K562 (cell line): ENCODE measurements around the gene LAMP1.

Experiments used
- ADNP ChIP-seq: fragments of 200-800 bp; sonication (Bioruptor generic); IDR thresholded peaks from 2 replicates; pipeline ENCODE4 v1.6.1; 2016; ENCODE audit warnings: missing genetic modification characterization, missing compliant biosample characterization
- ETV6 ChIP-seq, 3 experiments: fragments of 150-350 bp in 1 of 3; sonication (generic) in 1 of 3; formaldehyde crosslinking in 1 of 3; IDR thresholded peaks; 2 replicates each; pipeline versions ENCODE4 v1.6.1 to v1.8.0; 2014 to 2022; ENCODE audit warnings: borderline replicate concordance in 2 of 3, low read depth in 2 of 3, antibody characterized with exemption in 1 of 3, low read length in 1 of 3, mild to moderate bottlenecking in 1 of 3, missing genetic modification reagents in 1 of 3
- EZH2 ChIP-seq: IDR thresholded peaks from 2 replicates; pipeline ENCODE4 v1.6.1; 2012; ENCODE audit warnings: low read depth, mild to moderate bottlenecking, inconsistent platforms, low read length, borderline replicate concordance
- FOS ChIP-seq: IDR thresholded peaks from 3 replicates; pipeline ENCODE4 v1.6.1; 2011; ENCODE audit not compliant: insufficient read length; ENCODE audit errors: extremely low read depth
- HCFC1 ChIP-seq: IDR thresholded peaks from 2 replicates; pipeline ENCODE4 v1.6.1; 2012; ENCODE audit warnings: low read depth, low read length, improper control_type of control experiment
- HDAC6 ChIP-seq: IDR thresholded peaks from 2 replicates; pipeline ENCODE4 v1.6.1; 2012; ENCODE audit warnings: low read depth, mild to moderate bottlenecking, control low read depth, inconsistent platforms, low read length, moderate library complexity
- TF ChIP-seq, protein P1 (sequence below), 3 experiments: IDR thresholded peaks in 2 of 3; conservative IDR thresholded peaks in 1 of 3; 2 replicates each; pipeline ENCODE4 v1.5.1; 2011 to 2012; ENCODE audit warnings: low read length in 3 of 3, mild to moderate bottlenecking in 3 of 3, control low read depth in 2 of 3, improper control_type of control experiment in 1 of 3, inconsistent platforms in 1 of 3, low read depth in 1 of 3, mixed read lengths in 1 of 3, moderate library complexity in 1 of 3; ENCODE audit not compliant: insufficient read depth in 2 of 3
- TF ChIP-seq, protein P2 (sequence below): sonication (generic); formaldehyde crosslinking; IDR thresholded peaks from 2 replicates; pipeline ENCODE4 v1.8.0; 2022; ENCODE audit warnings: mild to moderate bottlenecking, missing genetic modification reagents
- TF ChIP-seq, protein P3 (sequence below): sonication (generic); formaldehyde crosslinking; IDR thresholded peaks from 2 replicates; pipeline ENCODE4 v1.5.0; 2020; ENCODE audit warnings: missing genetic modification reagents
- TF ChIP-seq, protein P4 (sequence below), 2 experiments: fragments of 450-650 bp; IDR thresholded peaks; 2 replicates each; pipeline ENCODE4 v1.6.1; 2018; ENCODE audit warnings: mild to moderate bottlenecking in 2 of 2, low read depth in 1 of 2; ENCODE audit not compliant: partially characterized antibody in 2 of 2

DNA sequence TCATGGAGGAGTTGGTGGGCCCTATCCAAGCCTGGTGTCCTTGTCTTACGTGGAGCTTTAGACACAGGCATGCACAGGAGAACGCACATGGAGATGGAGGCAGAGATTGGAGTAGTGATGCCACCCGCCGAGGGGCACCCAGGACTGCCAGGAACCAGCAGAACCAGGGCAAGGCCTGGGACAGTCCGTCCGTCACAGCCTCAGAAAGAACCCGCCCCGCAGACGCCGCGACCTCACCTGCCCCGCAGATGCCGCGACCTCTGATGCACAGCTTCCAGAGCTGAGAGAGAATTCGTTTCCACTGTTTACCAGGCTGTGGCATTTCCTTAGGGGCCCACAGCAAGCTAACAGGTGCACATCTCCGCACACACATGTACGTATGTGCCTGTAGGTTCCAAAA is 51.6 kb downstream of the LAMP1 start:
- no peak for TF ChIP-seq EZH2
- TF ChIP-seq, protein P1, sequence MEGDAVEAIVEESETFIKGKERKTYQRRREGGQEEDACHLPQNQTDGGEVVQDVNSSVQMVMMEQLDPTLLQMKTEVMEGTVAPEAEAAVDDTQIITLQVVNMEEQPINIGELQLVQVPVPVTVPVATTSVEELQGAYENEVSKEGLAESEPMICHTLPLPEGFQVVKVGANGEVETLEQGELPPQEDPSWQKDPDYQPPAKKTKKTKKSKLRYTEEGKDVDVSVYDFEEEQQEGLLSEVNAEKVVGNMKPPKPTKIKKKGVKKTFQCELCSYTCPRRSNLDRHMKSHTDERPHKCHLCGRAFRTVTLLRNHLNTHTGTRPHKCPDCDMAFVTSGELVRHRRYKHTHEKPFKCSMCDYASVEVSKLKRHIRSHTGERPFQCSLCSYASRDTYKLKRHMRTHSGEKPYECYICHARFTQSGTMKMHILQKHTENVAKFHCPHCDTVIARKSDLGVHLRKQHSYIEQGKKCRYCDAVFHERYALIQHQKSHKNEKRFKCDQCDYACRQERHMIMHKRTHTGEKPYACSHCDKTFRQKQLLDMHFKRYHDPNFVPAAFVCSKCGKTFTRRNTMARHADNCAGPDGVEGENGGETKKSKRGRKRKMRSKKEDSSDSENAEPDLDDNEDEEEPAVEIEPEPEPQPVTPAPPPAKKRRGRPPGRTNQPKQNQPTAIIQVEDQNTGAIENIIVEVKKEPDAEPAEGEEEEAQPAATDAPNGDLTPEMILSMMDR (IDR thresholded peaks at IDR 0.05 in 2 of 3, conservative IDR thresholded peaks at IDR 0.05 in 1 of 3; ENCODE audit: insufficient read depth in 2 of 3, low read depth in 1 of 3, low read length in 3 of 3) = no peak
- no peak for TF ChIP-seq ADNP
- no peak for TF ChIP-seq HDAC6
- no peak for TF ChIP-seq HCFC1
- TF ChIP-seq, protein P2, sequence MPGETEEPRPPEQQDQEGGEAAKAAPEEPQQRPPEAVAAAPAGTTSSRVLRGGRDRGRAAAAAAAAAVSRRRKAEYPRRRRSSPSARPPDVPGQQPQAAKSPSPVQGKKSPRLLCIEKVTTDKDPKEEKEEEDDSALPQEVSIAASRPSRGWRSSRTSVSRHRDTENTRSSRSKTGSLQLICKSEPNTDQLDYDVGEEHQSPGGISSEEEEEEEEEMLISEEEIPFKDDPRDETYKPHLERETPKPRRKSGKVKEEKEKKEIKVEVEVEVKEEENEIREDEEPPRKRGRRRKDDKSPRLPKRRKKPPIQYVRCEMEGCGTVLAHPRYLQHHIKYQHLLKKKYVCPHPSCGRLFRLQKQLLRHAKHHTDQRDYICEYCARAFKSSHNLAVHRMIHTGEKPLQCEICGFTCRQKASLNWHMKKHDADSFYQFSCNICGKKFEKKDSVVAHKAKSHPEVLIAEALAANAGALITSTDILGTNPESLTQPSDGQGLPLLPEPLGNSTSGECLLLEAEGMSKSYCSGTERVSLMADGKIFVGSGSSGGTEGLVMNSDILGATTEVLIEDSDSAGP (CRISPR knock-in tag) = no peak
- TF ChIP-seq, protein P3, sequence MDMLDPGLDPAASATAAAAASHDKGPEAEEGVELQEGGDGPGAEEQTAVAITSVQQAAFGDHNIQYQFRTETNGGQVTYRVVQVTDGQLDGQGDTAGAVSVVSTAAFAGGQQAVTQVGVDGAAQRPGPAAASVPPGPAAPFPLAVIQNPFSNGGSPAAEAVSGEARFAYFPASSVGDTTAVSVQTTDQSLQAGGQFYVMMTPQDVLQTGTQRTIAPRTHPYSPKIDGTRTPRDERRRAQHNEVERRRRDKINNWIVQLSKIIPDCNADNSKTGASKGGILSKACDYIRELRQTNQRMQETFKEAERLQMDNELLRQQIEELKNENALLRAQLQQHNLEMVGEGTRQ (CRISPR knock-in tag) = no peak
- TF ChIP-seq FOS = no peak
- TF ChIP-seq ETV6 (IDR thresholded peaks at IDR 0.05; ENCODE audit: borderline replicate concordance in 1 of 2, low read depth in 2 of 2, low read length in 1 of 2) = no peak
- TF ChIP-seq ETV6 (CRISPR knock-in tag; IDR thresholded peaks at IDR 0.05; ENCODE audit: borderline replicate concordance) = no peak
- TF ChIP-seq, protein P4, sequence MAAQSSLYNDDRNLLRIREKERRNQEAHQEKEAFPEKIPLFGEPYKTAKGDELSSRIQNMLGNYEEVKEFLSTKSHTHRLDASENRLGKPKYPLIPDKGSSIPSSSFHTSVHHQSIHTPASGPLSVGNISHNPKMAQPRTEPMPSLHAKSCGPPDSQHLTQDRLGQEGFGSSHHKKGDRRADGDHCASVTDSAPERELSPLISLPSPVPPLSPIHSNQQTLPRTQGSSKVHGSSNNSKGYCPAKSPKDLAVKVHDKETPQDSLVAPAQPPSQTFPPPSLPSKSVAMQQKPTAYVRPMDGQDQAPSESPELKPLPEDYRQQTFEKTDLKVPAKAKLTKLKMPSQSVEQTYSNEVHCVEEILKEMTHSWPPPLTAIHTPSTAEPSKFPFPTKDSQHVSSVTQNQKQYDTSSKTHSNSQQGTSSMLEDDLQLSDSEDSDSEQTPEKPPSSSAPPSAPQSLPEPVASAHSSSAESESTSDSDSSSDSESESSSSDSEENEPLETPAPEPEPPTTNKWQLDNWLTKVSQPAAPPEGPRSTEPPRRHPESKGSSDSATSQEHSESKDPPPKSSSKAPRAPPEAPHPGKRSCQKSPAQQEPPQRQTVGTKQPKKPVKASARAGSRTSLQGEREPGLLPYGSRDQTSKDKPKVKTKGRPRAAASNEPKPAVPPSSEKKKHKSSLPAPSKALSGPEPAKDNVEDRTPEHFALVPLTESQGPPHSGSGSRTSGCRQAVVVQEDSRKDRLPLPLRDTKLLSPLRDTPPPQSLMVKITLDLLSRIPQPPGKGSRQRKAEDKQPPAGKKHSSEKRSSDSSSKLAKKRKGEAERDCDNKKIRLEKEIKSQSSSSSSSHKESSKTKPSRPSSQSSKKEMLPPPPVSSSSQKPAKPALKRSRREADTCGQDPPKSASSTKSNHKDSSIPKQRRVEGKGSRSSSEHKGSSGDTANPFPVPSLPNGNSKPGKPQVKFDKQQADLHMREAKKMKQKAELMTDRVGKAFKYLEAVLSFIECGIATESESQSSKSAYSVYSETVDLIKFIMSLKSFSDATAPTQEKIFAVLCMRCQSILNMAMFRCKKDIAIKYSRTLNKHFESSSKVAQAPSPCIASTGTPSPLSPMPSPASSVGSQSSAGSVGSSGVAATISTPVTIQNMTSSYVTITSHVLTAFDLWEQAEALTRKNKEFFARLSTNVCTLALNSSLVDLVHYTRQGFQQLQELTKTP (IDR thresholded peaks at IDR 0.05; ENCODE audit: low read depth in 1 of 2, partially characterized antibody in 2 of 2) = no peak
